GM21717 (cell line): ENCODE measurements around the gene OR11L1.

Source experiments
- ATAC-seq: cut with Tn5 transposase; IDR thresholded peaks from one replicate; pipeline ENCODE4 v1.9.1; 2021; ENCODE audit warnings: mild to moderate bottlenecking, moderate library complexity; ENCODE audit not compliant: unreplicated experiment

Gene OR11L1, protein sequence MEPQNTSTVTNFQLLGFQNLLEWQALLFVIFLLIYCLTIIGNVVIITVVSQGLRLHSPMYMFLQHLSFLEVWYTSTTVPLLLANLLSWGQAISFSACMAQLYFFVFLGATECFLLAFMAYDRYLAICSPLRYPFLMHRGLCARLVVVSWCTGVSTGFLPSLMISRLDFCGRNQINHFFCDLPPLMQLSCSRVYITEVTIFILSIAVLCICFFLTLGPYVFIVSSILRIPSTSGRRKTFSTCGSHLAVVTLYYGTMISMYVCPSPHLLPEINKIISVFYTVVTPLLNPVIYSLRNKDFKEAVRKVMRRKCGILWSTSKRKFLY

DNA sequence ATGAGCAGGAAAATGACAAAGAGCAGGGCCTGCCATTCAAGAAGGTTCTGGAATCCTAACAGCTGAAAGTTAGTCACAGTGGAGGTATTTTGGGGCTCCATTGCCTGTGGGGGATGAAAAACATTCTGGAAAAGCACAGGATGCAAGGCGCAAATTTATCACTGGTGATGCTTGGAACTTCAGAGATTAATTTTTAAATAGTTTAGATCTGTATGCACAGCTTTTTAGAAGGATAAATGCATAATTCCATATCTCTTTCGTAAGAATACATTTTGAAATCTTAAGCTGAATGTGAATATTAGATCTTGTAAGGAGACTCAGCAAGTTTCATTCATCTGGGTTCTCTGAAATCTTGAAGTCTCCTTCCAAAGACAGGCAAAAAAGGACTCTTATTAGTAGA is at the start of gene OR11L1:
Gene OR11L1 (minus strand): TSS at position 101 of the 400 bp plus-strand sequence. CDS start 0 bp downstream, at position 101.
- no peak for ATAC-seq

DNA sequence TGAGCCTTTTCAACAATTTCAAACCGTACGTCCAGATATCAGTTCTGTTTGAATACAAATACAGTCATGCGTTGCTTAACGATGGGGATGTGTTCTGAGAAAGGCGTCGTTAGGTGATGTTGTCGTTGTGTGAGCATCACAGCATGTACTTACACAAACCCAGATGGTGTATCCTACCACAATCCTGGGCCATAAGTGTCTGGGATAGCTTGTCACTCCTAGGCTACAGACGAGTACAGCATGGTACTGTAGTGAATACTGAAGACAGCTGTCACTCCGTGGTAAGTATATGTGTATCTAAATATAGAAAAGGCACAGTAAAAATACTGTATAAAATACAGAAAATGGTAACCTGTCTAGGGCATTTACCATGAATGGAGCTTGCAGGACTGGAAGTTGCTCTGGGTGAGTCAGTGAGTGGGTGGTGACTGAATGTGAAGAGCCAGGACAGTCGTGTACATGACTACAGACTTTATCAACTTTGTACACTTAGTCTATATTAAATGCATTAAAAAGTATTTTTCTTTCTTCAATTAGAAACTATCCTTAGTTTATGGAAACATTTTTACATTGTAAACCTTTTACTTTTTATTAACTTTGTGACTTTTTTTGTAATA is 43.2 kb upstream of the OR11L1 start:
- no peak for ATAC-seq

DNA sequence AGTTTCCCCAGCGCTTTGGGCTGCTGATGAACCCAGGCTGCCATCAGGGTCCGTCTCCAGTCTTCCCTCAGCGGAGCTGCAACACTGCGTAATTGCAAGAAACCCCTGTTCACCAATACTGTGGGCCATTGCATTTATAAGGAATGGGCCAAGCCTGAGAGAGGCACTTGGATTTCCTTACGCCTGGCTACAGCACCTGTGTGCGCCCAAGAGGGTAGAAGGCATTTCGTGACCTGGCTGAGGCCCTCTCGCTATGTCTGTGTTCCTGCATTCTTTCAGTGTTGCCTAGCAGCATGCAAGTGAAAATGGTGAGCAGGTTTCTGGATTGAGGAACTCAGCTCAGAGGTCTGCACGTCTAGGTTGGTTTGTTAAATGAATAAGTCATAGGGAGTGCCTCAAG is 41.6 kb upstream of the OR11L1 start:
- no peak for ATAC-seq

DNA sequence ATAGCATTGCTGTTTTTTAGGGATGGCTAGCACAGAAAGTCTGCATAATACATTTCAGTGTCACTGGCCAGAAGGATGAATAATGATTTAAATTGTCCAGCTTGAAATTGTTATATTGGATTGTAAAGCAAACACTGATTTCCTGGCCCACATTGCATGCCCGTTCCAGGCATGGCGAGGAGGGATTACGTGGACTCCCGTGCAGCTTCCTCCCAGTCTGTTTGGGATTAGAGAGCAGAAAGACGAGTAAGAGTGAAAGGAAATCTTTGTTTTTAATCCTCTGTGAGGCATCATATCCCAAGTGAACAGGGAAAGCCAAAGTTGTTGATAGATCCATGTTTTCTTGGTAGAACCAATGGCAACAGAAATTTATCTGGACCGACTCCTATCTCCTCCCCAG is 23.7 kb upstream of the OR11L1 start:
- no peak for ATAC-seq

DNA sequence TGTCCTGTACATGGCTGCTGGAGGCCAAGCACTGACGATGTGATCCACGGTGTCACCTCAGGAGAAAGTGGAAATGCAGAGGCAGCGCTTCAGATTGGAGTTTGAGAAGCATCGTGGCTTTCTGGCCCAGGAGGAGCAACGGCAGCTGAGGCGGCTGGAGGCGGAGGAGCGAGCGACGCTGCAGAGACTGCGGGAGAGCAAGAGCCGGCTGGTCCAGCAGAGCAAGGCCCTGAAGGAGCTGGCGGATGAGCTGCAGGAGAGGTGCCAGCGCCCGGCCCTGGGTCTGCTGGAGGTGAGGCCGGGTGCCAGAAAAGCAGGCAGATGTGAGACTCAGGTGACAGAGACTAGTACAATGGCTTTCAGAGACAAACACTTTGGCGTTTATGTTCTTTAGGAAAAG is 22.9 kb upstream of the OR11L1 start:
- ATAC-seq = no peak

DNA sequence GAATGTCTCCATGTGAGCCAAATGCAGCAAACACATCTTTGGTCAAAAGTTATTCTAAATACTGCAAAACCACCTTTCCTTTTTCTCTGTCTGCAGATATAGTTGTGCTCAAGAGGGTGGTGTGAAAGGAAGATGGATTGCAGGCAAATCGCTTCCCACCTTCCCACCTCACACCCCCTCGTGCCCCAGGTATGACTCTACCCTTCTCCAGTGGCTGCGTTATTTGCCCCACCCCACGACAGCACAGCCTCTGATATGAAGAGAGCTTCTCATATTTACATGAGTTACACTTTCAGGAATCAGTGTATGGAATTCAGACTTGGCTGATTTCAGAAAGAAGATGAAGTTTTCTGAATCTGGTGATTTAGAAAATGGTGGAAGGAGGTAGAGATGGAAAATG is 21.1 kb upstream of the OR11L1 start:
- ATAC-seq = no peak

DNA sequence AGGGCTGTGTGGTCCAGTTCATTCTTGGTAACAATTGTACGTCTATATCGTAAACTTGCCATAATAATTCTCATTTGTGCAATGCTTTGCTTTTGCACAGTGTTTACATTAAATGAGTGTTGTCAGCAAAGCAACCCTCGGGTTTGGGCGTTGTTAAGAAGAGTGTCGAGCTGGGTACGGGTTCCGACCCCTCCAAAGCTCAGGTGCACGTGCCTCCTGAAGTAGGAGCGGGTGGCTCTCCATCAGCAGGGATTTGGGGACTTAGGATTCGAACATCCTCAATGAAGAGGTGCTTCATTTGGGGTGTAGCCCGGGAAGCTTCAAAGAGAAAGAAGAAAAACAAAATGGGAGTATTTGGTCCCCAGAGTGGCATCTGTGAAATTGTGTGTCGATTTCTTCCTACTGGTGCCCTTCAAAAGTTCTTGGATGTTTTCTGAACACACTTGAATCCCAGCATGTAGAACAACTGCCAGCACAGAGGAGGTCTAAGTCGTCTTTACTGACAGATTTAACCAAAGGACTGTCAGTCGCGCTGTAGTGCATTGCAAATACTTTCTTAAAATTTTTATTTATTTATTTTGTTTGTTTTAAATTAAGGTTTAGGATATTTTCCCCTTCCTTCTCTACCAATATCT is 16.4 kb upstream of the OR11L1 start:
- ATAC-seq = no peak

DNA sequence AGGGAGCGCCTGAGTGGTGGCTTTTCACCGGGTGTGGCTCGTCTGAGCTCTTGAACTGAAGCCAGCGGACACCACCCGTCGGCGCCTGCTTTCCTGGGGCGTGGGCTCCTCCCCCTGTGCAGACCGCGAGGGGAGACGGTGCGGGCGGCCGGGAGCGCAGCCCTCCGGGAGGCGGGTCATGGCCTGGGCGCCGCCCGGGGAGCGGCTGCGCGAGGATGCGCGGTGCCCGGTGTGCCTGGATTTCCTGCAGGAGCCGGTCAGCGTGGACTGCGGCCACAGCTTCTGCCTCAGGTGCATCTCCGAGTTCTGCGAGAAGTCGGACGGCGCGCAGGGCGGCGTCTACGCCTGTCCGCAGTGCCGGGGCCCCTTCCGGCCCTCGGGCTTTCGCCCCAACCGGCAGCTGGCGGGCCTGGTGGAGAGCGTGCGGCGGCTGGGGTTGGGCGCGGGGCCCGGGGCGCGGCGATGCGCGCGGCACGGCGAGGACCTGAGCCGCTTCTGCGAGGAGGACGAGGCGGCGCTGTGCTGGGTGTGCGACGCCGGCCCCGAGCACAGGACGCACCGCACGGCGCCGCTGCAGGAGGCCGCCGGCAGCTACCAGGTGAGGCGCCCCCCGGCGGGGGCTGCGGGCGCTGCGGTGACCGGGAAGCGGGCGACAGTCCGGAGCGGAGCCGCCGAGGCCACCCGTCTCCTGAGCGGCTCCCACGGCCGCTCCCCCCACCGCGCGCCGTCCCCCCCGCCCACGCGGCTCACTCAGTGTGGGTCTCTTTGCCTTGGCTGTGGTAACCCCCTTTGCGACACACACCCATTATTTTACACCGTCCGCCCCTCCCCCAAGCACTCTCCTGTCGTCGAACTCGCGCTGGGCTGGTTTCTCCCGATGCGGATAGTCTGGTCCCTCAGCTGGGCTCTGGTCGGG is 15.6 kb upstream of the OR11L1 start, which contains the start of gene TRIM58:
Gene TRIM58 (plus strand): TSS at position 119 of the 916 bp plus-strand sequence. CDS start 60 bp downstream, at position 179.
- ATAC-seq = no peak

DNA sequence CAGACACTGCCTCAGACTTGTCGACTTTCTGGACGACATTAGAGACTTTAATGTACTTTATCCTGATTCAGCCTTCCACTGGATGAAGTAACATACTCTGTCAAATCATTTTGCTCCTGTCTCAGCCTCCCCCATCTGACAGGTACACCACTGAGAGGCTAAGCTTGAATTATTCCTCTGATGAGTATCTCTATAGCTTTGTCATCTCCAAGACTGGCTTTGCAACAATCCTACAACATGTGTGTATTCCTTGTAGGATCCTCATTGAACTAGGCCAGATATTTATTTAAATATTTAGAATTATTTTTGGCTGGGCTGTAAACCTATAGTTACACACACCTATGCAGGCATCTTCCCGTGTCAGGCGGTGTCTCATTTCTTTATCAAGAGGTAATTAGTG is 14.2 kb upstream of the OR11L1 start:
- ATAC-seq = no peak

DNA sequence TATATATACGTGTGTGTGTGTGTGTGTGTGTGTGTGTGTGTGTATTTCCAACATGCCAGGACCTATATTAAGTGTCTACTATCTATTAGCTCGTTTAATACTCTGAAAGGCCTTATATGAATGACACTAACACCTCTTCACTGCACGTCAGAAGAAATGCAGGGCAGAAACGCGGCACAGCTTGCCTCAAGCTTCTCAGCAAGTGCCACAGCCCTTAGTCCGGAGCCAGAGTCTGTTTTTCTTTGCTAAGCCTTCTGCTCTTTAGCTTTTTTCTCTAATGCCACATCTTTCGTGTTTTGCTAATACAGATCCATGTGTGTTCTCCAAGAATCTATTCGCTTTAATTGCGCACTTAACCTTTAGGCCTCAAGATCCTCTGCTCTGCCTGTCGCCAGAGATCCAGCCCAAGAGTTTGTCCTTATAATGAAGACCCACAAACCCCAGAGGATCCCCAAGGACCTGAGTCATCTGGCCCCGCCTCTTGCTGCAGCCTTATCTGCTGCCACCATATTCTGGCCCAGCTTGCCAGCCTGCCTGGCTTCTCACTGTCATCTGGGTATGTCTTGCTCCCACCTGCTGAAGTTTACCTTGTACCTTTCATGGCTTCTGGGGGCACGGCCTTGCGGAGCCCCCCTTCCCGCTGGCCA is 13.3 kb upstream of the OR11L1 start:
- no peak for ATAC-seq

DNA sequence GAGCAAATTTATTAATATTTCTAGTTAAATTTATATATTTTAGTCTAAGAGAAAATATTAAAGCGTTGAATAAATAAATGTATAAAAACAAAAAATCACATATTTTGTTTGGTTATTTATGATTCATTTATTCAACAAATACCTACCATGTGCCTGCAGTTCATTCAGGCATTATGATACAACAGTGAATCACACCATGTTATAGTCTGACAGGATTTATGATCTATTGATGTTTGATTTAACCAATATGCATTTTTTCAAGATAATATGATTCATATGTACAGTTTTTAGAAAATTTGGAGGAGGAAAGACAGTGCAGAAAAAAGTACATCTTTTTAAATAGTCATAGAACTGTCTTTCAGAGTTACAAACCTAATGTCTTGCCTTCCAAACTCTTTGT is 7.9 kb upstream of the OR11L1 start:
- ATAC-seq = no peak

DNA sequence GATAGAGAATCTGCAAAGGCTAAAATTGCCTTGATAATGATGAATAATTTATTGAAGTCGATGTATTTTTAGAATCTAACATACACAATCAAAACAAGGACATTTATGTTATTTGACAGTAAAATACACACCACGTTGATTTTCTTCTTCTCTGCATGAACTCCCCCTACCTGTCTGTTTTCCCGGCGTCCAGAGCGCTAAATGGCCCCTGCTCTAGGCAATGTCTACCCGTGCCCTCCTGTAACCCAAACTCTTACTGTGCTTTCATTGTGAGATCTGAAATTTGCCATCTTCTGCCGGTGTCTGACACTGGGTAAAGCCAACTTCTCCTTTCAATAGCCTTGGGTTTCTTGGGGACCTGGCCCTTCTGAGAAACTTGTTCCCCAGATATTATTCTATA is 6.7 kb upstream of the OR11L1 start:
- no peak for ATAC-seq

DNA sequence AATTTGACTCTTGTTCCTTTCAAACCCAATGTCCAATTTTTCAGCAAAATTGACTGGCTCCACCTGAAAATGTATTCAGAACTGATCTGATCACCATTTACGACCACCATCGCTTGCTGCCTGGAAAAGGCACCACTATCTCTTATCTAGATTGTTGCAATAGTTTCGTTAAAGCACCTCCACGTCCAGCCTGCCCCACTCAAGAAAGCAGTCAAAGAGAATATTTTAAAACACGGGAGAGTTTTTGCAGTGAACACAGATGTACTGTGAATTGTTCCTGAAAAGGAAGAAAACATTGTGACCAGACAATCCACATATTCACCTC is 4.0 kb upstream of the OR11L1 start:
- ATAC-seq = no peak

DNA sequence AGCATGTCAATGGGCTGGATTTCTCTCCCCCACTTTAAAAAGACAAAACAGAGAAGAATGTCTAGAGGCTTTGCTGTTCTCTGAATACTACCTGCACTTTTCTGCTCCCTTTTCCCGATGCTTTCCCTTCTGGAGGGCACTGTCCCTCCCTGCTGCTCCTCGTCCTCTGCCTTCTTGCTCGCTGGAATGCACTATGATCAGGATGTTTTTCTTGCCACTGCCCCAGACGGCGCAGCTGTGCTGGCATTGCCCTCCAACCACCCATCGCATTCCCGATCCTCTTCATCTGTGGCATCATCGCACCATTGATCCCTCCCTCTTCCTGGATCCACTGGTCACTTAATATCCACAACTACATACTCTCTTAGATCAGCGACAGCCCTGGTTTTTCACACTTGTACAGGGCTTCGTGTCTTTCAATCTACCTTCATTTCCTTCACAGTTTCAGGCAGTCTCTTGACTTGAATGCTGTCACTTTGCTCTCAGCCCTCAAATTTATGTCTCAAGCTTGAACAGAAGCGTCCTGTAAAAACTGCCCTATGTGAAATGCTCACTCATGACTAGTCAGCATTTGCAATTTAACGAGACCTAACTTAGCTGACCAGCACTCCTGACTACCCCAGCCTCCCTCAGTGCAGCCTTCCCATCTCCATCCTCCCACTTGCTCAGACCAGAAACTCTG is 3.5 kb upstream of the OR11L1 start:
- no peak for ATAC-seq

DNA sequence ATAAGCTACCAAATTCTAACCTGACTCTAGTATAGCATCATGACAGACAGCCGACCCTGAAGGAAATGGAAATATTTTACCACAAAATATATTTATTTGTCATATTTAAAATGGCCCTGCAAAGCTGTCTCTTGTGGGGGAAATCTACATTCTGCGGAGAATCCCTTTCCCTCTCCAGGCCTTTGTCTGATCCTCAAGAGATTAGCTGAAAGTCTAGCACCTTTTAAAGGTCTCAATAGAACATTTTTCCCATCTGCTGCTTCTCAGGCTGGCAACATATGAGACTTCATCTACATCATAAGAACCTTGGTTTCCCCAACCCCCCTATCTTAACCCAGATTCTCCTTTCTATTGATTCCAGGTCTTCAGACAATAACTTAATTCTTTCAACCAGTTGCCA is 1.7 kb upstream of the OR11L1 start:
- no peak for ATAC-seq

DNA sequence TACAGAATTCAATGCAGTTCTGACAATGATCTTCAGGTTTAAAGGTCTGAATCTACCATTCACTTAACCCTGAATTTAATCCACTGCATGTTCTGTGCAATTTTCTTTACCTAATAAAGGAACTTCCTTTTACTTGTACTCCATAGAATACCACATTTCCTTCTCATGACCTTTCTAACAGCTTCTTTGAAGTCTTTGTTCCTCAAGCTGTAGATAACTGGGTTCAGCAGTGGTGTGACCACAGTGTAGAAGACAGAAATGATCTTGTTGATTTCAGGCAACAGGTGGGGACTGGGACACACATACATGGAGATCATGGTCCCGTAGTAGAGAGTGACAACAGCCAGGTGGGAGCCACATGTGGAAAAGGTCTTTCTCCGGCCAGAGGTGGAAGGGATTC is 878 bp downstream of the OR11L1 start:
- ATAC-seq = no peak

DNA sequence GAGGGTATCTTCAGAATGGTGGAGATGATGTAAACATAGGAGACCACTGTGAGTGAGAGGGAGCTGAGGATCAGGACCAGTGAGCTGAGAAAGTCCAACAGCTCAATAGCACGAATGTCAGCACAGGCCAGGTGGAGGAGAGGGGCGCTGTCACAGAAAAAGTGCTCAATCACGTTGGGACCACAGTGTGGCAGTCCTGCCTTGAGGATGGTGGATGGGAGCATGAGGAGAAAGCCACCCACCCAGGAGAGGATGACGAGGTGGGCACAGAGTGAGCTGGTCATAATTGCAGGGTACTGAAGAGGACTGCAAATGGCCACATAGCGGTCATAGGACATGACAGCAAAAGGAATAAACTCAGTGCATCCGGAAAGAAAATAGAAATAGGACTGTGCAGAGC is 8.1 kb downstream of the OR11L1 start:
- ATAC-seq = no peak

DNA sequence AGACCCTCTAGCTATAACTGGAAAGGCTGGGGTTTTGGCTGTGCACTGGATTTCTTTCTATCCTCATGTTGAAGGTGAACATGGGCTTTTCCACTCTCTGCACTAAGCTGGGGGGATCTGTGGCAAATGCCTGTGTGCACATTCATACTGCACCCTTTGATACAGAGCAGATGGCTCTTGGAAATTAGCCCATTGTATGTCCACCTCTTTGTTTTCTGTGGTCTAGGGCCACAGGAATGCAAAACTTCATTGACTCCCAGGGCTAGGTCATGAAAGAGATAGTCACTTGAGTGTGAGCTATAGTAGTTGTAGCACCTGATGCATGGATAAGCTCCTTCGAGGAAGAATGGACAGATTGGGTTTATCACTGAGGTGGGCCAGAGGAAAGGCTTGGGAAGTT is 12.0 kb downstream of the OR11L1 start:
- ATAC-seq = no peak

DNA sequence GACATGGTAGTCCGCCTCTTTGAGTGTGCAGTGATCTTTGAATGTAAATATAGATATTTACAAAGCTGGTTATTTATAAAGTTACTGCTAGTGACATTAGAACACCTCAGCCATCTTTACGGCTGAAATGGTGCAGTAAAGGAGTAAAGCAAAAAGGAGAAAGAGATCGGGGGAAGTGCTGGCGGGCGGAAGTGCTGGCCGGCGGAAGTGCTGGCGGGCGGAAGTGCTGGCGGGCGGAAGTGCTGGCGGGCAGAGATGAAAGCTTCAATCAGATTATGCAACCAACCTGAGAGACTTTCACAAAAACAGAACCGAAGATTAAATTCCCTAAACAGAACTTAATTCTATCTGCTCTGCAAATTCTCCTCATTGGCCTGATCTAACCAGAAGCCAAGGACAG is 16.3 kb downstream of the OR11L1 start:
- ATAC-seq = no peak

DNA sequence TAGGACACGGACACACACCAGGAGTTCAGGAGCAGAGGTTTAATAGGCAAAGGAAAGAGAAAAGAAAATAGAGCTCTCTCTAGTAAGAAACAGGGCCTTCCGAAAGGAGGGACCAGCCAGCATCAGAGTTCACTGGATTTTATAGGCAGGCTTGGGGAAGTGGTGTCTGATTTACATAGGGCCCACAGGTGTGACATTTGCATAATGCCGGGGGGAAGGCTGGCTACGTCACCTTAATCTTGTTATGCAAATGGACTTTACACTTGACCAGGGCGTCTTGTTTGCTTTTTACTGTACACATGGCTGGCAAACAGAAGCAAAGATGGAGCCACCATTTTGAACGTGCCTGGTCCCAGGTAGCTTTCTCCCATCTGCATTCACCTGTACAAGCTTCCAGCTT is 17.7 kb downstream of the OR11L1 start, which contains the start of gene OR14A16:
Gene OR14A16 (minus strand): TSS at position 97 of the 400 bp plus-strand sequence. CDS start 8,390 bp downstream, outside the sequence.
- no peak for ATAC-seq
